Liver (tissue), 3 donors: Measurements from ENCODE around the gene CEP120.

Source experiments
- CTCF ChIP-seq: fragments of 150-350 bp; IDR thresholded peaks from 2 replicates; pipeline ENCODE4 v1.5.1; 2017; ENCODE audit warnings: improper control_type of control experiment, low read depth, low read length; ENCODE audit not compliant: missing input control
- GABPA ChIP-seq, 2 donors: IDR thresholded peaks in 1 of 2; conservative IDR thresholded peaks in 1 of 2; 2 replicates each; pipeline ENCODE4 v1.6.1; 2016; ENCODE audit warnings: antibody characterized with exemption in 2 of 2, mild to moderate bottlenecking in 1 of 2, moderate library complexity in 1 of 2
- HNF4G ChIP-seq: IDR thresholded peaks from 2 replicates; pipeline ENCODE4 v1.6.1; 2016; ENCODE audit warnings: antibody characterized with exemption
- JUND ChIP-seq, 2 donors: IDR thresholded peaks; 2 replicates each; pipeline ENCODE4 v1.6.1; 2016; ENCODE audit warnings: antibody characterized with exemption in 2 of 2
- NR2F2 ChIP-seq: IDR thresholded peaks from 2 replicates; pipeline ENCODE4 v1.6.1; 2016; ENCODE audit warnings: antibody characterized with exemption
- RAD21 ChIP-seq, 2 donors: IDR thresholded peaks; 2 replicates each; pipeline ENCODE4 v1.6.1; 2016; ENCODE audit warnings: antibody characterized with exemption in 2 of 2, mild to moderate bottlenecking in 2 of 2
- RXRA ChIP-seq, 2 donors: IDR thresholded peaks; 2 replicates each; pipeline ENCODE4 v1.6.1; 2017 to 2018; ENCODE audit warnings: antibody characterized with exemption in 2 of 2, mild to moderate bottlenecking in 1 of 2
- TAF1 ChIP-seq: conservative IDR thresholded peaks from 2 replicates; pipeline ENCODE4 v1.6.1; 2016; ENCODE audit warnings: antibody characterized with exemption, mild to moderate bottlenecking
- YY1 ChIP-seq: IDR thresholded peaks from 2 replicates; pipeline ENCODE4 v1.6.1; 2016; ENCODE audit warnings: antibody characterized with exemption, mild to moderate bottlenecking
- TF ChIP-seq, protein P1 (sequence below): IDR thresholded peaks from 2 replicates; pipeline ENCODE4 v1.6.1; 2016; ENCODE audit warnings: antibody characterized with exemption, mild to moderate bottlenecking
- TF ChIP-seq, protein P2 (sequence below): IDR thresholded peaks from 2 replicates; pipeline ENCODE4 v1.6.1; 2016; ENCODE audit warnings: antibody characterized with exemption
- TF ChIP-seq, protein P3 (sequence below): IDR thresholded peaks from 2 replicates; pipeline ENCODE4 v1.6.1; 2016; ENCODE audit warnings: antibody characterized with exemption
- donor health status: healthy.
- donor health status: healthy.

DNA sequence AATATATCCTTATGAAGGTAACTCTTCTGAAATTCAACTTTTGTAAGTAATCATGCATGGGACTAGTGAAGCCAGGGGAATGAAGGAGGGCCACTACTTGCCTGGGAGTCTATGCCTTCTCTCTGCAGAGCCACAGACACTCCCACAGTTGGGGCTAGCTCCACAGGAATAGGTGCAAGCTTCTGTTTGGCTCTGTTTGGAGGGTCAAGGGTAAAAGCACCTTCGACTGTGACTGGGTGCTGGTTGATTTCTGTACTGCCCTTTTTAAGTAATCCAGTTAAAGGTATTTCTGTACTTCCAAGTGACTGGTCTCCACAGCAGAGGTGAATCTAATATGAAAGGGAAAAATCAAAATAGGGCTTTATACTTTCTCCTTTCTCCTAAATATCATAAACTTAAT, 32.2 kb downstream of the CEP120 start:
- no peak for TF ChIP-seq CTCF
- TF ChIP-seq, protein P1, sequence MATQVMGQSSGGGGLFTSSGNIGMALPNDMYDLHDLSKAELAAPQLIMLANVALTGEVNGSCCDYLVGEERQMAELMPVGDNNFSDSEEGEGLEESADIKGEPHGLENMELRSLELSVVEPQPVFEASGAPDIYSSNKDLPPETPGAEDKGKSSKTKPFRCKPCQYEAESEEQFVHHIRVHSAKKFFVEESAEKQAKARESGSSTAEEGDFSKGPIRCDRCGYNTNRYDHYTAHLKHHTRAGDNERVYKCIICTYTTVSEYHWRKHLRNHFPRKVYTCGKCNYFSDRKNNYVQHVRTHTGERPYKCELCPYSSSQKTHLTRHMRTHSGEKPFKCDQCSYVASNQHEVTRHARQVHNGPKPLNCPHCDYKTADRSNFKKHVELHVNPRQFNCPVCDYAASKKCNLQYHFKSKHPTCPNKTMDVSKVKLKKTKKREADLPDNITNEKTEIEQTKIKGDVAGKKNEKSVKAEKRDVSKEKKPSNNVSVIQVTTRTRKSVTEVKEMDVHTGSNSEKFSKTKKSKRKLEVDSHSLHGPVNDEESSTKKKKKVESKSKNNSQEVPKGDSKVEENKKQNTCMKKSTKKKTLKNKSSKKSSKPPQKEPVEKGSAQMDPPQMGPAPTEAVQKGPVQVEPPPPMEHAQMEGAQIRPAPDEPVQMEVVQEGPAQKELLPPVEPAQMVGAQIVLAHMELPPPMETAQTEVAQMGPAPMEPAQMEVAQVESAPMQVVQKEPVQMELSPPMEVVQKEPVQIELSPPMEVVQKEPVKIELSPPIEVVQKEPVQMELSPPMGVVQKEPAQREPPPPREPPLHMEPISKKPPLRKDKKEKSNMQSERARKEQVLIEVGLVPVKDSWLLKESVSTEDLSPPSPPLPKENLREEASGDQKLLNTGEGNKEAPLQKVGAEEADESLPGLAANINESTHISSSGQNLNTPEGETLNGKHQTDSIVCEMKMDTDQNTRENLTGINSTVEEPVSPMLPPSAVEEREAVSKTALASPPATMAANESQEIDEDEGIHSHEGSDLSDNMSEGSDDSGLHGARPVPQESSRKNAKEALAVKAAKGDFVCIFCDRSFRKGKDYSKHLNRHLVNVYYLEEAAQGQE: no peak
- TF ChIP-seq, protein P2, sequence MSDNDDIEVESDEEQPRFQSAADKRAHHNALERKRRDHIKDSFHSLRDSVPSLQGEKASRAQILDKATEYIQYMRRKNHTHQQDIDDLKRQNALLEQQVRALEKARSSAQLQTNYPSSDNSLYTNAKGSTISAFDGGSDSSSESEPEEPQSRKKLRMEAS: no peak
- no peak for TF ChIP-seq GABPA (IDR thresholded peaks at IDR 0.05 in 1 of 2, conservative IDR thresholded peaks at IDR 0.05 in 1 of 2)
- no peak for TF ChIP-seq HNF4G
- TF ChIP-seq RAD21 (IDR thresholded peaks at IDR 0.05): no peak
- no peak for TF ChIP-seq JUND (IDR thresholded peaks at IDR 0.05)
- TF ChIP-seq YY1: no peak
- TF ChIP-seq NR2F2: no peak
- no peak for TF ChIP-seq TAF1
- TF ChIP-seq RXRA (IDR thresholded peaks at IDR 0.05): no peak
- TF ChIP-seq, protein P3, sequence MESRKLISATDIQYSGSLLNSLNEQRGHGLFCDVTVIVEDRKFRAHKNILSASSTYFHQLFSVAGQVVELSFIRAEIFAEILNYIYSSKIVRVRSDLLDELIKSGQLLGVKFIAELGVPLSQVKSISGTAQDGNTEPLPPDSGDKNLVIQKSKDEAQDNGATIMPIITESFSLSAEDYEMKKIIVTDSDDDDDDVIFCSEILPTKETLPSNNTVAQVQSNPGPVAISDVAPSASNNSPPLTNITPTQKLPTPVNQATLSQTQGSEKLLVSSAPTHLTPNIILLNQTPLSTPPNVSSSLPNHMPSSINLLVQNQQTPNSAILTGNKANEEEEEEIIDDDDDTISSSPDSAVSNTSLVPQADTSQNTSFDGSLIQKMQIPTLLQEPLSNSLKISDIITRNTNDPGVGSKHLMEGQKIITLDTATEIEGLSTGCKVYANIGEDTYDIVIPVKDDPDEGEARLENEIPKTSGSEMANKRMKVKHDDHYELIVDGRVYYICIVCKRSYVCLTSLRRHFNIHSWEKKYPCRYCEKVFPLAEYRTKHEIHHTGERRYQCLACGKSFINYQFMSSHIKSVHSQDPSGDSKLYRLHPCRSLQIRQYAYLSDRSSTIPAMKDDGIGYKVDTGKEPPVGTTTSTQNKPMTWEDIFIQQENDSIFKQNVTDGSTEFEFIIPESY: no peak
